Natural killer cell (primary cell): ENCODE data around the gene HSPB9. TPM values are rescaled to one million over a fixed set of nuclear protein-coding genes. Genes with fewer than 3 reads are reported as not detected.

Source experiments
- ATAC-seq, 3 donors: fragments of 150-1000 bp in 2 of 3; fragments of 200-7000 bp in 1 of 3; cut with Tn5 transposase; 1 replicate in 1 of 3; 2 replicates in 2 of 3; pipeline ENCODE4 v1.10.0; 2021; ENCODE audit warnings: mild to moderate bottlenecking in 2 of 3, moderate library complexity in 2 of 3
- DNase-seq, 2 donors: peaks; one replicate each; pipeline versions ENCODE4 v3.0.0 to v3.0.0-alpha.2; 2013 to 2021; ENCODE audit warnings: mixed read lengths in 1 of 2
- H3K27ac ChIP-seq: one replicate; pipeline ENCODE4 v1.5.1; 2013; ENCODE audit warnings: mild to moderate bottlenecking, low read length
- H3K27me3 ChIP-seq: one replicate; pipeline ENCODE4 v1.6.1; 2013; ENCODE audit warnings: low read length; ENCODE audit not compliant: control insufficient read depth, insufficient read depth
- H3K36me3 ChIP-seq: one replicate; pipeline ENCODE4 v1.6.1; 2013; ENCODE audit warnings: low read length; ENCODE audit not compliant: control insufficient read depth, insufficient read depth
- H3K4me1 ChIP-seq: one replicate; pipeline ENCODE4 v1.6.1; 2013; ENCODE audit warnings: low read length; ENCODE audit not compliant: control insufficient read depth, insufficient read depth
- H3K4me3 ChIP-seq: one replicate; pipeline ENCODE4 v1.5.1; 2013; ENCODE audit warnings: low read length
- H3K9me3 ChIP-seq: one replicate; pipeline ENCODE4 v1.6.1; 2013; ENCODE audit warnings: low read length; ENCODE audit not compliant: control insufficient read depth, insufficient read depth
- H3K27ac Mint-ChIP-seq, 2 donors: one replicate each; pipeline ENCODE4 v1.8.0; 2022; ENCODE audit warnings: mild to moderate bottlenecking in 2 of 2, mixed read lengths in 2 of 2, moderate library complexity in 1 of 2
- H3K27me3 Mint-ChIP-seq, 2 donors: one replicate each; pipeline ENCODE4 v1.8.0; 2022; ENCODE audit warnings: low read depth in 2 of 2, mixed read lengths in 2 of 2
- H3K36me3 Mint-ChIP-seq: one replicate; pipeline ENCODE4 v1.8.0; 2022; ENCODE audit warnings: mixed read lengths
- H3K4me1 Mint-ChIP-seq, 2 donors: one replicate each; pipeline ENCODE4 v1.8.0; 2022; ENCODE audit warnings: mixed read lengths in 2 of 2
- H3K4me3 Mint-ChIP-seq: one replicate; pipeline ENCODE4 v1.8.0; 2022; ENCODE audit warnings: mild to moderate bottlenecking, moderate library complexity, mixed read lengths
- H3K9me3 Mint-ChIP-seq, 2 donors: one replicate each; pipeline ENCODE4 v1.8.0; 2022; ENCODE audit warnings: mixed read lengths in 2 of 2
- CTCF ChIP-seq: fragments of 200-600 bp; IDR thresholded peaks from one replicate; pipeline ENCODE4 v1.8.0; 2022; ENCODE audit warnings: antibody characterized with exemption
- WGBS: methylation state at CpG from one replicate; pipeline ENCODE4 v1.1.7; 2013; ENCODE audit warnings: missing lambda C conversion rate; ENCODE audit not compliant: insufficient coverage; 5-methylcytosine and 5-hydroxymethylcytosine counted together
- intact Hi-C: fragments of 100-400 bp; cut with micrococcal nuclease; formaldehyde crosslinking; loops from one replicate; pipeline ENCODE4 v1.14.2; 2022
- total RNA-seq, 4 donors: library from RNA; stranded (reverse); fragments of 120-200 nt in 1 of 4; gene quantifications; one replicate each; pipeline versions ENCODE4 v1.2.3 to v1.2.4, GENCODE V29; 2013 to 2022

Gene HSPB9
- total RNA-seq, 3 donors from 2014 or later (not counting 1 experiment from before 2014, with no cell fraction given) = not detected

- peaks cover 24% of the 10 kb centered on the region for H3K4me1 ChIP-seq
- Mint-ChIP-seq H3K9me3 (no peaks in the 10 kb centered on the region), H3K4me3 (no peak overlapping the region), H3K4me1 (peaks cover 37 to 43% of the 10 kb centered on the region in 2 donors), H3K27ac (peak overlapping the region; percentile 23 to 72), H3K27me3 (no peaks in the 10 kb centered on the region), H3K36me3 (peaks cover 7% of the 10 kb centered on the region)
- no peak for DNase-seq
- no peak overlapping the region for H3K4me3 ChIP-seq
- ATAC-seq = no peak
- no peak for TF ChIP-seq CTCF
- H3K9me3 ChIP-seq = no peaks in the 10 kb centered on the region
- peaks cover 62% of the 10 kb centered on the region for H3K36me3 ChIP-seq
- no peaks in the 10 kb centered on the region for H3K27me3 ChIP-seq
- no peak overlapping the region for H3K27ac ChIP-seq
- intact Hi-C loops = no loop called here
- WGBS = 98% methylated on average over 8 of the region's 8 CpGs
Observed at GRCh38 chr17:42129109-42129837, 6.7 kb downstream of the HSPB9 start.

- no peak for ATAC-seq
- intact Hi-C loops = no loop called here
- Mint-ChIP-seq H3K27ac (peak overlapping the region in 1 of 2 donors; percentile 44), H3K4me1 (peaks cover 37 to 46% of the 10 kb centered on the region in 2 donors), H3K27me3 (no peaks in the 10 kb centered on the region), H3K36me3 (peaks cover 7% of the 10 kb centered on the region), H3K4me3 (no peak overlapping the region), H3K9me3 (no peaks in the 10 kb centered on the region)
- Histone ChIP-seq H3K27ac (no peak overlapping the region), H3K4me3 (no peak overlapping the region), H3K9me3 (no peaks in the 10 kb centered on the region), H3K36me3 (peaks cover 57% of the 10 kb centered on the region), H3K4me1 (peaks cover 30% of the 10 kb centered on the region), H3K27me3 (no peaks in the 10 kb centered on the region)
- DNase-seq = no peak
- 95% methylated on average over 16 of the region's 16 CpGs for WGBS
- TF ChIP-seq CTCF = no peak
Observed at GRCh38 chr17:42130310-42130936, 7.8 kb downstream of the HSPB9 start.

- Histone ChIP-seq H3K27me3 (no peaks in the 10 kb centered on the region), H3K9me3 (no peaks in the 10 kb centered on the region), H3K27ac (no peak overlapping the region), H3K4me3 (no peak overlapping the region), H3K36me3 (peaks cover 55% of the 10 kb centered on the region), H3K4me1 (peaks cover 37% of the 10 kb centered on the region)
- intact Hi-C loops = no loop called here
- peak overlapping the region in 1 of 2 donors; percentile 44 for H3K27ac Mint-ChIP-seq
- peaks cover 7% of the 10 kb centered on the region for H3K36me3 Mint-ChIP-seq
- no peaks in the 10 kb centered on the region for H3K9me3 Mint-ChIP-seq
- DNase-seq (no peak), ATAC-seq (no peak)
- peaks cover 44 to 53% of the 10 kb centered on the region in 2 donors for H3K4me1 Mint-ChIP-seq
- H3K27me3 Mint-ChIP-seq = no peaks in the 10 kb centered on the region
- 99% methylated on average over 4 of the region's 4 CpGs for WGBS
- H3K4me3 Mint-ChIP-seq = no peak overlapping the region
- no peak for TF ChIP-seq CTCF
Observed at GRCh38 chr17:42131232-42131631, 8.6 kb downstream of the HSPB9 start.
